NCI-H446 treated with DMSO at 0.1 percent for 48 hours (cell line): Measurements from ENCODE around the gene CYP27B1.
"Not testable (repeated sequence)": the region's sequence is repeated elsewhere in the genome, so short reads cannot be mapped to it uniquely, and the experiment has no call there.

ENCODE experiments used
- DNase-seq: peaks from one replicate; lab custom pipeline; 2025; lab: John Stamatoyannopoulos, UW

The CYP27B1 gene

GRCh38 chr12:57722716-57723629, 43.9 kb downstream of the CYP27B1 start:
- DNase-seq = no peak

GRCh38 chr12:57721846-57722608, 44.9 kb downstream of the CYP27B1 start:
- DNase-seq = not testable (repeated sequence)

GRCh38 chr12:57720606-57721595, 46.0 kb downstream of the CYP27B1 start:
- no peak for DNase-seq

- no peak for DNase-seq
These were observed 46.9 kb downstream of the CYP27B1 start for GRCh38 chr12:57719777-57720605.

- DNase-seq = no peak
These were observed 48.0 kb downstream of the CYP27B1 start for GRCh38 chr12:57718641-57719528.

GRCh38 chr12:57717846-57718640, 48.8 kb downstream of the CYP27B1 start:
- DNase-seq = no peak

- DNase-seq = no peak
These were observed 49.7 kb downstream of the CYP27B1 start for GRCh38 chr12:57717131-57717530.

- DNase-seq = no peak
These were observed 50.6 kb downstream of the CYP27B1 start for GRCh38 chr12:57716305-57716704.

GRCh38 chr12:57715786-57716185, 51.1 kb downstream of the CYP27B1 start:
- no peak for DNase-seq

- not testable (repeated sequence) for DNase-seq
These were observed 51.7 kb downstream of the CYP27B1 start for GRCh38 chr12:57715036-57715748.

GRCh38 chr12:57713209-57713608, 53.7 kb downstream of the CYP27B1 start:
- no peak for DNase-seq

GRCh38 chr12:57712701-57713100, 54.2 kb downstream of the CYP27B1 start:
- no peak for DNase-seq
